ENCODE data around the gene THUMPD2.

- TF ChIP-seq CTCF (IDR thresholded peaks at IDR 0.05) = no peak
- no peak for TF ChIP-seq POLR2A (IDR thresholded peaks at IDR 0.05)
Measured at GRCh38 chr2:39710807-39711206, 68.3 kb downstream of the THUMPD2 start.

All from thyroid gland (tissue), 4 donors.